Caco-2 (cell line): ENCODE measurements around the gene LRRC14B. TPM values are rescaled to one million over a fixed set of nuclear protein-coding genes. Genes with fewer than 3 reads are reported as not detected.

Experiments used
- BruUV-seq: library from RNA; stranded (reverse); fragments of 400-500 nt; replicated peaks from 2 replicates; lab custom pipeline; 2021; lab: Mats Ljungman, UMichigan
- CTCF ChIA-PET: fragments of 300-600 bp; sonication (Branson Sonifier 250); formaldehyde crosslinking; loops from one replicate; lab custom pipeline; 2022; ENCODE audit warnings: antibody characterized with exemption; lab: Charles Lee
- POLR2A ChIA-PET: fragments of 300-600 bp; sonication (Branson Sonifier 250); formaldehyde crosslinking; loops from one replicate; lab custom pipeline; 2022; ENCODE audit warnings: antibody characterized with exemption; lab: Charles Lee
- DNase-seq, 2 experiments: peaks; one replicate each; pipeline versions ENCODE4 v3.0.0 to v3.0.0-alpha.2; 2020 to 2022
- H3K27me3 ChIP-seq: replicated peaks from 2 replicates; pipeline ENCODE4 v1.6.0; 2011; ENCODE audit warnings: low read length; ENCODE audit not compliant: control insufficient read depth, insufficient read depth
- H3K36me3 ChIP-seq: 2 replicates; pipeline ENCODE4 v1.5.1; 2011; ENCODE audit warnings: low read length; ENCODE audit not compliant: control insufficient read depth, insufficient read depth
- H3K4me1 ChIP-seq: fragments of 250-450 bp; sonication (Bioruptor Pico); 2 replicates; pipeline ENCODE4 v1.5.1; 2020; ENCODE audit warnings: mild to moderate bottlenecking
- H3K4me3 ChIP-seq: 2 replicates; pipeline ENCODE4 v1.5.1; 2011; ENCODE audit warnings: low read depth, mild to moderate bottlenecking, control low read depth, low read length
- H3K9me3 ChIP-seq: fragments of 250-450 bp; sonication (Bioruptor Pico); 2 replicates; pipeline ENCODE4 v1.5.1; 2020; ENCODE audit warnings: mild to moderate bottlenecking, moderate library complexity
- H3K27ac Mint-ChIP-seq: one replicate; pipeline ENCODE4 v1.8.0; 2022; ENCODE audit warnings: mixed read lengths; ENCODE audit not compliant: unreplicated experiment
- H3K27me3 Mint-ChIP-seq: one replicate; pipeline ENCODE4 v1.8.0; 2022; ENCODE audit warnings: mixed read lengths; ENCODE audit not compliant: insufficient read depth, unreplicated experiment
- H3K36me3 Mint-ChIP-seq: one replicate; pipeline ENCODE4 v1.8.0; 2022; ENCODE audit warnings: mild to moderate bottlenecking, mixed read lengths; ENCODE audit not compliant: insufficient read depth, unreplicated experiment
- H3K4me1 Mint-ChIP-seq: one replicate; pipeline ENCODE4 v1.8.0; 2022; ENCODE audit warnings: low read depth, mixed read lengths; ENCODE audit not compliant: unreplicated experiment
- H3K4me3 Mint-ChIP-seq: one replicate; pipeline ENCODE4 v1.8.0; 2022; ENCODE audit warnings: mild to moderate bottlenecking, moderate library complexity, mixed read lengths; ENCODE audit not compliant: unreplicated experiment
- H3K9me3 Mint-ChIP-seq: one replicate; pipeline ENCODE4 v1.8.0; 2022; ENCODE audit warnings: mixed read lengths; ENCODE audit not compliant: unreplicated experiment
- CTCF ChIP-seq, 2 experiments: fragments of 200-600 bp in 1 of 2; IDR thresholded peaks; 1 replicate in 1 of 2; 2 replicates in 1 of 2; pipeline versions ENCODE4 v1.5.1 to v1.8.0; 2011 to 2022; ENCODE audit warnings: antibody characterized with exemption in 1 of 2, control low read depth in 1 of 2, inconsistent platforms in 1 of 2, low read depth in 1 of 2, low read length in 1 of 2, mild to moderate bottlenecking in 1 of 2, moderate library complexity in 1 of 2; ENCODE audit not compliant: insufficient read depth in 1 of 2, severe bottlenecking in 1 of 2, unreplicated experiment in 1 of 2
- intact Hi-C: fragments of 100-400 bp; cut with micrococcal nuclease; formaldehyde crosslinking; loops from one replicate; pipeline ENCODE4 v1.10.0; 2022; ENCODE audit not compliant: unreplicated experiment
- total RNA-seq: library from RNA; stranded (reverse); gene quantifications from 2 replicates; pipeline ENCODE4 v1.2.3, GENCODE V29; 2022

Gene LRRC14B
- total RNA-seq, 1 experiment from 2014 or later = not detected

GRCh38 chr5:169071-169727 lies 22.1 kb upstream of the LRRC14B start:
- Mint-ChIP-seq H3K36me3 (peaks cover 12% of the 10 kb centered on the region), H3K27ac (no peak overlapping the region), H3K4me3 (no peak overlapping the region), H3K27me3 (no peaks in the 10 kb centered on the region), H3K9me3 (no peaks in the 10 kb centered on the region), H3K4me1 (no peaks in the 10 kb centered on the region)
- Histone ChIP-seq H3K36me3 (no peaks in the 10 kb centered on the region), H3K9me3 (no peaks in the 10 kb centered on the region), H3K4me1 (no peaks in the 10 kb centered on the region), H3K27me3 (no peaks in the 10 kb centered on the region), H3K4me3 (no peak overlapping the region)
- DNase-seq = no peak
- ChIA-PET CTCF (no interaction called here), POLR2A (no interaction called here)
- intact Hi-C loops = no loop called here
- no peak for TF ChIP-seq CTCF (IDR thresholded peaks at IDR 0.05; ENCODE audit: insufficient read depth in 1 of 2, low read depth in 1 of 2, low read length in 1 of 2, severe bottlenecking in 1 of 2, unreplicated experiment in 1 of 2)
- no TSS peak for BruUV-seq

- H3K4me1 Mint-ChIP-seq = no peaks in the 10 kb centered on the region
- no peak for DNase-seq
- no peaks in the 10 kb centered on the region for H3K9me3 Mint-ChIP-seq
- POLR2A ChIA-PET = no interaction called here
- peaks cover 7% of the 10 kb centered on the region for H3K36me3 Mint-ChIP-seq
- no TSS peak for BruUV-seq
- no peak overlapping the region for H3K27ac Mint-ChIP-seq
- H3K27me3 Mint-ChIP-seq = no peaks in the 10 kb centered on the region
- no peak for TF ChIP-seq CTCF (IDR thresholded peaks at IDR 0.05; ENCODE audit: insufficient read depth in 1 of 2, low read depth in 1 of 2, low read length in 1 of 2, severe bottlenecking in 1 of 2, unreplicated experiment in 1 of 2)
- H3K27me3 ChIP-seq = no peaks in the 10 kb centered on the region
- H3K36me3 ChIP-seq = no peaks in the 10 kb centered on the region
- H3K4me1 ChIP-seq = no peaks in the 10 kb centered on the region
- CTCF ChIA-PET = no interaction called here
- intact Hi-C loops = no loop called here
- no peaks in the 10 kb centered on the region for H3K9me3 ChIP-seq
- no peak overlapping the region for H3K4me3 Mint-ChIP-seq
- H3K4me3 ChIP-seq = no peak overlapping the region
These were observed 21.6 kb upstream of the LRRC14B start for GRCh38 chr5:169728-170094.

DNA sequence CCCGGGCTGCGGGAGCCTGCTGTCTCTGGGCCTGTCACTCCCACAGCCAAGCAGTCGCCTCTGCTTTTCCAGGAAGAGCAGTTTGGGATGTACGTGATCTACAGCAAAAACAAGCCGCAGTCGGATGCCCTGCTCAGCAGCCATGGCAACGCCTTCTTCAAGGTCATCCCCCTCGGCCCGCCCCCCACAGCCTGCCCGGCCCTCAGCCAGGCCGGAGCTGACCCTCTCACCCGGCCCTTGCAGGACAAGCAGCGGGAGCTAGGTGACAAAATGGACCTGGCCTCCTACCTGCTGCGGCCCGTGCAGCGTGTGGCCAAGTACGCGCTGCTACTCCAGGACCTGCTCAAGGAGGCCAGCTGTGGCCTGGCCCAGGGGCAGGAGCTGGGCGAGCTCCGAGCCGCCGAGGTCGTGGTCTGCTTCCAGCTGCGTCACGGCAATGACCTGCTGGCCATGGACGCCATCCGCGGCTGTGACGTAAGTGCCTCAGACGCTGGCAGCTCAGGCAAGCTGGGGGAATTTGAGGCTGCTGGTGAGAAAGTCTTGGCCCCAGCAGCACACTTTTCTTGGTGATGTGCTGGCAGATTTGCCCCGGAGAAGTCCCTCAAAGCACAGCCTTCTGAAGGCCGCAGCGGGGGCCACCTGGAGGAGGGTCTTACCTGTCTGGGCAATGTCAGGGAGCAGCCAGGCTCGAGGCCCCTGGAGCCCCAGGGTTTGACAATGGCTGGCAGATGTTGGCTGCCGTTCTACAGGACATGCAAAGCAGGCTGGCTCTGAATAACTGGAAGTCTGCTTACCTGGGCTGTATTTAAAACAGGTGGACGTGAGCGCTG lies 20.1 kb upstream of the LRRC14B start:
- no peak overlapping the region for H3K4me3 Mint-ChIP-seq
- no peaks in the 10 kb centered on the region for H3K27me3 Mint-ChIP-seq
- H3K36me3 Mint-ChIP-seq = peaks cover 6% of the 10 kb centered on the region
- BruUV-seq = no TSS peak
- H3K27ac Mint-ChIP-seq = no peak overlapping the region
- intact Hi-C loops = no loop called here
- Histone ChIP-seq H3K9me3 (no peaks in the 10 kb centered on the region), H3K27me3 (no peaks in the 10 kb centered on the region), H3K4me3 (no peak overlapping the region), H3K36me3 (no peaks in the 10 kb centered on the region), H3K4me1 (0 out of 2 replicates have a peak, but pooled peaks cover under 1% of the 10 kb centered on the region)
- DNase-seq = peak in 1 of 2 experiments; percentile 22
- peaks cover under 1% of the 10 kb centered on the region for H3K4me1 Mint-ChIP-seq
- no peak for TF ChIP-seq CTCF (IDR thresholded peaks at IDR 0.05; ENCODE audit: insufficient read depth in 1 of 2, low read depth in 1 of 2, low read length in 1 of 2, severe bottlenecking in 1 of 2, unreplicated experiment in 1 of 2)
- H3K9me3 Mint-ChIP-seq = no peaks in the 10 kb centered on the region
- CTCF ChIA-PET = no interaction called here
- POLR2A ChIA-PET = no interaction called here
